ENCODE data around the gene MAGEA9.
"Not testable (repeated sequence)": the region's sequence is repeated elsewhere in the genome, so short reads cannot be mapped to it uniquely, and the experiment has no call there.

MAGEA9 gene

DNA sequence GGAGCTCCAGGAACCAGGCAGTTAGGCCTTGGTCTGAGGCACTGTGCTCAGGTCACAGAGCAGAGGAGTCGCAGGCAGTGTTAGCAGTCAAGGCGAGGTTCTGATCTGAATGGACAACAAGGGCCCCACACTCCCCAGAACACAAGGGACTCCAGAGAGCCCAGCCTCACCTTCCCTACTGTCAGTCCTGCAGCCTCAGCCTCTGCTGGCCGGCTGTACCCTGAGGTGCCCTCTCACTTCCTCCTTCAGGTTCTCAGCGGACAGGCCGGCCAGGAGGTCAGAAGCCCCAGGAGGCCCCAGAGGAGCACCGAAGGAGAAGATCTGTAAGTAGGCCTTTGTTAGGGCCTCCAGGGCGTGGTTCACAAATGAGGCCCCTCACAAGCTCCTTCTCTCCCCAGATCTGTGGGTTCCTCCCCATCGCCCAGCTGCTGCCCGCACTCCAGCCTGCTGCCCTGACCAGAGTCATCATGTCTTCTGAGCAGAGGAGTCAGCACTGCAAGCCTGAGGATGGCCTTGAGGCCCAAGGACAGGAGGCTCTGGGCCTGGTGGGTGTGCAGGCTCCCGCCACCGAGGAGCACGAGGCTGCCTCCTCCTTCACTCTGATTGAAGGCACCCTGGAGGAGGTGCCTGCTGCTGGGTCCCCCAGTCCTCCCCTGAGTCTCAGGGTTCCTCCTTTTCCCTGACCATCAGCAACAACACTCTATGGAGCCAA is 26.2 kb downstream of the MAGEA9 start:
- no peak for DNase-seq (ENCODE audit: low read depth)

GRCh38 chrX:149818652-149819051 is 36.9 kb downstream of the MAGEA9 start:
- DNase-seq (ENCODE audit: low read depth), result peak; percentile 20

GRCh38 chrX:149819371-149819770 is 37.6 kb downstream of the MAGEA9 start:
- no peak for DNase-seq (ENCODE audit: low read depth)

GRCh38 chrX:149825424-149825823 is 43.7 kb downstream of the MAGEA9 start:
- peak; percentile 36 for DNase-seq (ENCODE audit: low read depth)

DNA sequence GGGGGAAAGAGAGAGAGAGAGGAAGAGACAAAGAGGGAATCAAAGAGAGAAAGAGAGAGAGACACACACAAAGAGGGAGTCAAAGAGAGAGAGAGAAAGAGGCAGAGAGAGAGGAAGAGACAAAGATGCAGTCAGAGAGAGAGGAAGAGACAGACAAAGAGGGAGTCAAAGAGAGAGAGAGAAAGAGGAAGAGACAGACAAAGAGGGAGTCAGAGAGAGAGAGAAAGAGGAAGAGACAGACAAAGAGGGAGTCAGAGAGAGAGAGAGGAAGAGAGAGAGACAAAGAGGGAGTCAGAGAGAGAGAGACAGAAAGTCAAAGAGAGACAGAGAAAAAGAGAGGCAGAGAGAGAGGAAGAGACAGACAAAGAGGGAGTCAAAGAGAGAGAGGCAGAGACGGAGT is 45.5 kb downstream of the MAGEA9 start:
- DNase-seq (ENCODE audit: low read depth), result no peak

GRCh38 chrX:149829751-149830191 is 48.0 kb downstream of the MAGEA9 start:
- peak; percentile 73 for DNase-seq (ENCODE audit: low read depth)

- DNase-seq (ENCODE audit: low read depth), result peak; percentile 42
Observed at GRCh38 chrX:149830192-149830873, 48.6 kb downstream of the MAGEA9 start.

DNA sequence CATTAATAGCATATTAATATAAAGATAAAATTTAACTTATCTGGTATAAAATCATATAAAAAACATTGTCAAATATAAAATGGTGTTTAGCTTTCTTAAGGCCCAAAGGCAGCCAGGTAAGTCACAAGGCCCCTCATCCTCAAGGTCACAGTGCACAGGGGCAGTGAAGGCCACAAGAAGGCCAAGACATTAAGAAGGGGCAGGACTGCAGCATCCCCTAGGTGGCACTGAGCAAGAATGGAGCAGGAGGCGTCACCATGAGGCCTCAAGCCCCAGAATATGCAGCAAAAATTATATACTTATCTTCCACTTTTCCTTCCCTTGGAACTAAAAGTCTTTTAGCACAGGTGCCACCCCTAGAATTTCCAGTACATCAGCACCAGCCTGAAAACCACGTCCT is 49.7 kb downstream of the MAGEA9 start:
- peak; percentile 3 for DNase-seq (ENCODE audit: low read depth)

GRCh38 chrX:149836728-149837127 is 55.0 kb downstream of the MAGEA9 start:
- DNase-seq (ENCODE audit: low read depth), result not testable (repeated sequence)

GRCh38 chrX:149837167-149837566 is 55.4 kb downstream of the MAGEA9 start:
- no peak for DNase-seq (ENCODE audit: low read depth)

Data from ELR (cell line).